ENCODE results near the gene C17orf107. TPM values are rescaled to one million over a fixed set of nuclear protein-coding genes. Genes with fewer than 3 reads are reported as not detected.
A peak's percentile ranks its signal among the peaks of the same experiment; 100 is the strongest.
"Not testable (repeated sequence)": the region's sequence is repeated elsewhere in the genome, so short reads cannot be mapped to it uniquely, and the experiment has no call there.

C17orf107 gene
- total RNA-seq, 1 donor from 2014 or later, result 1.8 TPM

- H3K27ac Mint-ChIP-seq (ENCODE audit: unreplicated experiment), result peak overlapping the region; percentile 32
- peaks cover 61% of the 10 kb centered on the region for H3K4me1 Mint-ChIP-seq
- no peaks in the 10 kb centered on the region for H3K9me3 Mint-ChIP-seq
- no peak for TF ChIP-seq CTCF (conservative IDR thresholded peaks at IDR 0.05)
- no peaks in the 10 kb centered on the region for H3K27me3 Mint-ChIP-seq (ENCODE audit: low read depth)
- H3K36me3 Mint-ChIP-seq (ENCODE audit: low read depth), result peaks cover 3% of the 10 kb centered on the region
- no peak for DNase-seq (ENCODE audit: low read depth, low spot score)
- H3K4me3 Mint-ChIP-seq, result no peak overlapping the region
Observed at GRCh38 chr17:4854111-4854681, 45.1 kb upstream of the C17orf107 start.

DNA sequence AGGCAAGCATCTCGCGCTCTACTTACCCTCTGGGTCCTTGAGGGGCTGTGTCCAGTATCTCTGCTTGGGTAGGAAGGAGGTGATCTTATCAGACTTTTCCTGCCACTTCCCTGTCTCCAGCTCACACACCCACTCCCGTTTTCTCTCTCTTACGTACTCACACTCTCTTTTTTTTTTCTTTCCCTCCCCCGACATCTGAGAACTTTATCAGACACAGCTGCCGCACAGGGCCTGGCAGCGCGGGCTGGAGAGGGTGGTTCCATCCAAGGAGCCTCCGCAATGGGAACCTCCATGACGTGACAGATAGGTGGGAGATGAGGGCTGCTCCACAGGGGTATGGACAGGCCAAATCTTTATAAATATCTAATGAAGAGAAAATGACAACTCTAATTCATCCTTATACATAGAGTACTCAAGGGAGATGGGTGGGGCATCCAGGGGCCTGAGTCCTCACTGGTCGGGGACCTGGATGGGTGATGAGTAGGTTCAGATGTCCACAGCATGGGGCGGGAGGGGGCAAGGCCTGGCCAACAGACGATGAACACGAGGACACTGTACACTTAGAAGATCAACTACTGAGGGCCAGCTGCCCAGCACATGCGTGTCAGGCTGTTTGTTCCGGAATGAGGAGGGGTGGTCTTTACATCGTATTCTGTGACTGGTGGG, 42.9 kb upstream of the C17orf107 start:
- no peak for TF ChIP-seq CTCF (conservative IDR thresholded peaks at IDR 0.05)
- peaks cover 8% of the 10 kb centered on the region for H3K36me3 Mint-ChIP-seq (ENCODE audit: low read depth)
- DNase-seq (ENCODE audit: low read depth, low spot score), result no peak
- H3K4me1 Mint-ChIP-seq, result peaks cover 59% of the 10 kb centered on the region
- H3K4me3 Mint-ChIP-seq, result peak overlapping the region; percentile 28
- no peaks in the 10 kb centered on the region for H3K9me3 Mint-ChIP-seq
- no peak overlapping the region for H3K27ac Mint-ChIP-seq (ENCODE audit: unreplicated experiment)
- H3K27me3 Mint-ChIP-seq (ENCODE audit: low read depth), result no peaks in the 10 kb centered on the region

GRCh38 chr17:4856937-4857314, 42.4 kb upstream of the C17orf107 start:
- no peaks in the 10 kb centered on the region for H3K27me3 Mint-ChIP-seq (ENCODE audit: low read depth)
- no peaks in the 10 kb centered on the region for H3K9me3 Mint-ChIP-seq
- H3K27ac Mint-ChIP-seq (ENCODE audit: unreplicated experiment), result no peak overlapping the region
- peaks cover 9% of the 10 kb centered on the region for H3K36me3 Mint-ChIP-seq (ENCODE audit: low read depth)
- no peak for DNase-seq (ENCODE audit: low read depth, low spot score)
- no peak for TF ChIP-seq CTCF (conservative IDR thresholded peaks at IDR 0.05)
- peak overlapping the region; percentile 28 for H3K4me3 Mint-ChIP-seq
- H3K4me1 Mint-ChIP-seq, result peaks cover 56% of the 10 kb centered on the region

GRCh38 chr17:4857347-4857746, 42.0 kb upstream of the C17orf107 start:
- Mint-ChIP-seq H3K36me3 (ENCODE audit: low read depth) (peaks cover 11% of the 10 kb centered on the region), H3K4me3 (peak overlapping the region; percentile 17), H3K4me1 (peaks cover 52% of the 10 kb centered on the region), H3K27ac (ENCODE audit: unreplicated experiment) (peak overlapping the region; percentile 79)
- not testable (repeated sequence) for DNase-seq (ENCODE audit: low read depth, low spot score); H3K9me3 Mint-ChIP-seq; H3K27me3 Mint-ChIP-seq (ENCODE audit: low read depth)

DNA sequence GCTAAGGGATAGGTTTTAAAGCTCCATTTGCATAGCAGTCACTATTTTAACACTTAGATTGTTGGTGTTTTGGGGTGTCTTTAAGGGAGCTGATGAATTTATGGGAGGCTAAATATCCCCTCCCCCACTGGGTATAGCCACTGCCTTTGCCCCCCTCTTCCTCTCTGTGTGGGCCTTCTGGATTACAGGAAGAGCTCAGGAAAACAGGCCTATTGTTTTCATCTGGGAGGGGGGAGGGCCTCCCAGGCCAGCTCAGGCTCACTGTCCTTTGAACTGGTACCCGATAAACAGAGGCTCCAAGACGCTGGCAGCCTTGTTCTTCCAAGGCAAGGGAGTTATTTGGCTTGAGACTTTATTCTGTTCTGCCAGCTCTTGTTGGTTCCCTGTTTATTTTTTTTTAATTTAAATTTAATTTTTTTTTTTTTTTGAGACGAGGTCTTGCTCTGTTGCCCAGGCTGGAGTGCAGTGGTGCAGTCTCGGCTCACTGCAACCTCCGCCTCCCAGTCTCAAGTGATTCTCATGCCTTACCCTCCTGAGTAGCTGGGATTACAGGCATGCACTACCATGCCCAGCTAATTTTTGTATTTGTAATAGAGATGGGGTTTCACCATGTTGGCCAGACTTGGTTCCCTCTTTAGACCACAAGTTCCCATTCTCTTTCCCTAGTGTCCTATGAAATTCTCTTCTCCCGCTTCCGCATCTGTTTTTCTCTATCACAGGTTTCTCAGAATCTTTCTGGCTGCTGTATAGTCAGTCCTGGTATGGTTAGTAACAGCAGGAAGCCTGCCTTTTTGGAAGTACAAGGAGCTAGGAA, 41.1 kb upstream of the C17orf107 start:
- Mint-ChIP-seq H3K36me3 (ENCODE audit: low read depth) (peaks cover 11% of the 10 kb centered on the region), H3K27me3 (ENCODE audit: low read depth) (no peaks in the 10 kb centered on the region), H3K9me3 (no peaks in the 10 kb centered on the region), H3K27ac (ENCODE audit: unreplicated experiment) (peak overlapping the region; percentile 87), H3K4me3 (peak overlapping the region; percentile 36), H3K4me1 (peaks cover 51% of the 10 kb centered on the region)
- DNase-seq (ENCODE audit: low read depth, low spot score), result no peak
- no peak for TF ChIP-seq CTCF (conservative IDR thresholded peaks at IDR 0.05)

DNA sequence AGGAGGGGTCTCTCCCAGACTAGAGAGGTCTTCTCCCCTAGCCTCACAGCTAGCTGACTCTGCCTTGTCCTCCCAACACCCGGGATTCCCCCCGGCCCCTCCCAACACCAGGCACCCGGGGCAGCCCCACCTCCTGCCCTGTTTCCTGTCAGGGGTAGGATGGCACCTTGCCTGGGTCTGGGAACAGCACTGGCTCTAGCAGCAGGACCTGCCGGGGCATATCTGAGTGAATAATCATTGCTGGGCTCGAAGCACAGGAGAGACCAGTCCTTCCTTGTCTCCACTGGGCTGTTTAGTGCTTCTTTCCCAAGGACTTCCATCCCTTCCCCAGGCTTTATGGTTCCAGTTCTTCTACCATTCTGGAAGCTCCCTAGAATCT, 40.5 kb upstream of the C17orf107 start:
- DNase-seq (ENCODE audit: low read depth, low spot score), result no peak
- no peak for TF ChIP-seq CTCF (conservative IDR thresholded peaks at IDR 0.05)
- Mint-ChIP-seq H3K27me3 (ENCODE audit: low read depth) (no peaks in the 10 kb centered on the region), H3K36me3 (ENCODE audit: low read depth) (peaks cover 11% of the 10 kb centered on the region), H3K9me3 (no peaks in the 10 kb centered on the region), H3K4me1 (peaks cover 51% of the 10 kb centered on the region), H3K4me3 (peak overlapping the region; percentile 36), H3K27ac (ENCODE audit: unreplicated experiment) (peak overlapping the region; percentile 87)
